Measurements from ENCODE around the gene CREB3L2. TPM values are rescaled to one million over a fixed set of nuclear protein-coding genes. Genes with fewer than 3 reads are reported as not detected.

CREB3L2 gene
- total RNA-seq, 1 experiment from 2014 or later: 60.6 TPM

DNA sequence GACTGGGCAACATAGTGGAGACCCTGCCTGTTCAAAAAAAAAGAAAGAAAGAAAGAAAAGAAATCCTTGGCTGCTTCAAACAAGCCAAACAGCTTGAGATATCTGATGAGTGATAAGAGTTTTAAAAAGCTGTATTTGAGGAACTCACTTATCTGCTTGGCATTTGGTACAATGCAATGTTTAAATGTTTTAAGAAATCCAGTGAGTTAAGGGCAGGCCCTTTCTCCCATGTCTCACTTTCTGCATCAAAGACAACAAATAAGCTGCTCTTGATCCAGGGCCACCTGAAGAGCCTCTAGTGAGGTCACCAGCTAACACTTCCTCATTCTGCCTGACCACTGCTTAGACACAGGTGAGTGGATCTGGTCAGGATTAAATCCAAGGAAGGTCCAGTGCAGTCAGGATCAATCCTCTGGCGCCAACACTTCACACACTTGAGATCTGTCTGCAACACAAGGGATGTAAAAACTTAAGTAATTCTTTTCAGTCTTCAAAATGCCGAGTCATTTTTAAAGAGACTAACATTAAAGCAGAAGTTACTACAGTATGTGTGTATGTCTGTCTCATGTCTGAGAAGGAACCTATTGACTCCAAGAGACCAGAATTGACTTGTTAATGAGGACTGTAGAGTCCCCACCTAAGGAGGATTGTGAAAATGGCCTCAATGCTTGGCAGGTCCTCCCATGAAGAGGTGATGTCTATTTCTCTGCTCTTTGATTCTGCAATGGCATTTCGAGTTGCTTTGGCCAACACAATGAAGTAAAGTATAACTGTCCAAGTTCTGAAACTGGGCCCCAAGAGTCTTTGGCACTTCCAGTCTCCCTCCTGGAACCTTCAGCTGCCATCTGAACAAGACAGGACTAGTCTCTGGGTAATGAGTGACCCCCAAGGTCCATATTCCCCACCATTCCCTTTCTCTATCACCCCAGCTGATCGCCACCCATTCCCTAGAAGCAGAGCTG, 43.1 kb downstream of the CREB3L2 start (continued):
- TF ChIP-seq, protein P1, sequence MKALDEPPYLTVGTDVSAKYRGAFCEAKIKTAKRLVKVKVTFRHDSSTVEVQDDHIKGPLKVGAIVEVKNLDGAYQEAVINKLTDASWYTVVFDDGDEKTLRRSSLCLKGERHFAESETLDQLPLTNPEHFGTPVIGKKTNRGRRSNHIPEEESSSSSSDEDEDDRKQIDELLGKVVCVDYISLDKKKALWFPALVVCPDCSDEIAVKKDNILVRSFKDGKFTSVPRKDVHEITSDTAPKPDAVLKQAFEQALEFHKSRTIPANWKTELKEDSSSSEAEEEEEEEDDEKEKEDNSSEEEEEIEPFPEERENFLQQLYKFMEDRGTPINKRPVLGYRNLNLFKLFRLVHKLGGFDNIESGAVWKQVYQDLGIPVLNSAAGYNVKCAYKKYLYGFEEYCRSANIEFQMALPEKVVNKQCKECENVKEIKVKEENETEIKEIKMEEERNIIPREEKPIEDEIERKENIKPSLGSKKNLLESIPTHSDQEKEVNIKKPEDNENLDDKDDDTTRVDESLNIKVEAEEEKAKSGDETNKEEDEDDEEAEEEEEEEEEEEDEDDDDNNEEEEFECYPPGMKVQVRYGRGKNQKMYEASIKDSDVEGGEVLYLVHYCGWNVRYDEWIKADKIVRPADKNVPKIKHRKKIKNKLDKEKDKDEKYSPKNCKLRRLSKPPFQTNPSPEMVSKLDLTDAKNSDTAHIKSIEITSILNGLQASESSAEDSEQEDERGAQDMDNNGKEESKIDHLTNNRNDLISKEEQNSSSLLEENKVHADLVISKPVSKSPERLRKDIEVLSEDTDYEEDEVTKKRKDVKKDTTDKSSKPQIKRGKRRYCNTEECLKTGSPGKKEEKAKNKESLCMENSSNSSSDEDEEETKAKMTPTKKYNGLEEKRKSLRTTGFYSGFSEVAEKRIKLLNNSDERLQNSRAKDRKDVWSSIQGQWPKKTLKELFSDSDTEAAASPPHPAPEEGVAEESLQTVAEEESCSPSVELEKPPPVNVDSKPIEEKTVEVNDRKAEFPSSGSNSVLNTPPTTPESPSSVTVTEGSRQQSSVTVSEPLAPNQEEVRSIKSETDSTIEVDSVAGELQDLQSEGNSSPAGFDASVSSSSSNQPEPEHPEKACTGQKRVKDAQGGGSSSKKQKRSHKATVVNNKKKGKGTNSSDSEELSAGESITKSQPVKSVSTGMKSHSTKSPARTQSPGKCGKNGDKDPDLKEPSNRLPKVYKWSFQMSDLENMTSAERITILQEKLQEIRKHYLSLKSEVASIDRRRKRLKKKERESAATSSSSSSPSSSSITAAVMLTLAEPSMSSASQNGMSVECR (CRISPR knock-in tag; IDR thresholded peaks at IDR 0.05; ENCODE audit: borderline replicate concordance): no peak
- TF ChIP-seq NR3C1 (CRISPR knock-in tag; conservative IDR thresholded peaks at IDR 0.05; ENCODE audit: low read depth): no peak

DNA sequence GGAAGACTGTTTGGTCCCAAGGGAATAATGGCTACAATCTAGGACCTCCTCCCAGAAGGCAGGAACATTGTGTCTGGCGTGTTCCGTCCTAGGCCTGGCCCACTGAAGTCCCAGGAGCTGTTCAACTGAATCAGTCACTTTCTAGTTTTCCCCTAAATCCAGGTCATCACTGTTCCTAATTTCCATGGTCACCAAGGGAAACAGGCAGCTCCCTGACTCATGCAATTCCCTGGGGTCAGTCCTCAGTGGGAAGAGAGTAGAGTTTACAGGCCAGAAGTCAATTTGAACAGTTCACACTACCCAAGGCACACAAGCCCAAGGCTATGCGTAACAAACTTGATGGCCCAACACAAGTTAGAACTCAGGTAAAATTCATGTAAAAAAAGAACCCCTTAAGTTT, 44.0 kb downstream of the CREB3L2 start:
- ChIA-PET POLR2A (no interaction called here), CTCF (no interaction called here)
- H3K27ac Mint-ChIP-seq: no peak overlapping the region
- peaks cover 26% of the 10 kb centered on the region for H3K36me3 Mint-ChIP-seq
- no peak for DNase-seq (ENCODE audit: low spot score)
- no peak overlapping the region for H3K4me3 Mint-ChIP-seq
- no peak for ATAC-seq
- TF ChIP-seq FOXJ3 (CRISPR knock-in tag; IDR thresholded peaks at IDR 0.05; ENCODE audit: borderline replicate concordance) (no peak), ZNF232 (CRISPR knock-in tag; IDR thresholded peaks at IDR 0.05) (no peak), NFE2L1 (CRISPR knock-in tag; IDR thresholded peaks at IDR 0.05) (no peak), NFYB (CRISPR knock-in tag; conservative IDR thresholded peaks at IDR 0.05; ENCODE audit: low read depth) (no peak), TCF7 (CRISPR knock-in tag; IDR thresholded peaks at IDR 0.05; ENCODE audit: low read depth) (no peak), FOXP1 (CRISPR knock-in tag; IDR thresholded peaks at IDR 0.05; ENCODE audit: borderline replicate concordance) (no peak), NR3C1 (CRISPR knock-in tag; conservative IDR thresholded peaks at IDR 0.05; ENCODE audit: low read depth) (no peak), ETV6 (CRISPR knock-in tag; IDR thresholded peaks at IDR 0.05) (no peak)
- TF ChIP-seq, protein P2, sequence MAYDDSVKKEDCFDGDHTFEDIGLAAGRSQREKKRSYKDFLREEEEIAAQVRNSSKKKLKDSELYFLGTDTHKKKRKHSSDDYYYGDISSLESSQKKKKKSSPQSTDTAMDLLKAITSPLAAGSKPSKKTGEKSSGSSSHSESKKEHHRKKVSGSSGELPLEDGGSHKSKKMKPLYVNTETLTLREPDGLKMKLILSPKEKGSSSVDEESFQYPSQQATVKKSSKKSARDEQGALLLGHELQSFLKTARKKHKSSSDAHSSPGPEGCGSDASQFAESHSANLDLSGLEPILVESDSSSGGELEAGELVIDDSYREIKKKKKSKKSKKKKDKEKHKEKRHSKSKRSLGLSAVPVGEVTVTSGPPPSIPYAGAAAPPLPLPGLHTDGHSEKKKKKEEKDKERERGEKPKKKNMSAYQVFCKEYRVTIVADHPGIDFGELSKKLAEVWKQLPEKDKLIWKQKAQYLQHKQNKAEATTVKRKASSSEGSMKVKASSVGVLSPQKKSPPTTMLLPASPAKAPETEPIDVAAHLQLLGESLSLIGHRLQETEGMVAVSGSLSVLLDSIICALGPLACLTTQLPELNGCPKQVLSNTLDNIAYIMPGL (CRISPR knock-in tag; IDR thresholded peaks at IDR 0.05): no peak
- TF ChIP-seq, protein P3, sequence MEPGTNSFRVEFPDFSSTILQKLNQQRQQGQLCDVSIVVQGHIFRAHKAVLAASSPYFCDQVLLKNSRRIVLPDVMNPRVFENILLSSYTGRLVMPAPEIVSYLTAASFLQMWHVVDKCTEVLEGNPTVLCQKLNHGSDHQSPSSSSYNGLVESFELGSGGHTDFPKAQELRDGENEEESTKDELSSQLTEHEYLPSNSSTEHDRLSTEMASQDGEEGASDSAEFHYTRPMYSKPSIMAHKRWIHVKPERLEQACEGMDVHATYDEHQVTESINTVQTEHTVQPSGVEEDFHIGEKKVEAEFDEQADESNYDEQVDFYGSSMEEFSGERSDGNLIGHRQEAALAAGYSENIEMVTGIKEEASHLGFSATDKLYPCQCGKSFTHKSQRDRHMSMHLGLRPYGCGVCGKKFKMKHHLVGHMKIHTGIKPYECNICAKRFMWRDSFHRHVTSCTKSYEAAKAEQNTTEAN (CRISPR knock-in tag; IDR thresholded peaks at IDR 0.05): no peak
- TF ChIP-seq, protein P1 (CRISPR knock-in tag; IDR thresholded peaks at IDR 0.05; ENCODE audit: borderline replicate concordance): no peak
- TF ChIP-seq, protein P4, sequence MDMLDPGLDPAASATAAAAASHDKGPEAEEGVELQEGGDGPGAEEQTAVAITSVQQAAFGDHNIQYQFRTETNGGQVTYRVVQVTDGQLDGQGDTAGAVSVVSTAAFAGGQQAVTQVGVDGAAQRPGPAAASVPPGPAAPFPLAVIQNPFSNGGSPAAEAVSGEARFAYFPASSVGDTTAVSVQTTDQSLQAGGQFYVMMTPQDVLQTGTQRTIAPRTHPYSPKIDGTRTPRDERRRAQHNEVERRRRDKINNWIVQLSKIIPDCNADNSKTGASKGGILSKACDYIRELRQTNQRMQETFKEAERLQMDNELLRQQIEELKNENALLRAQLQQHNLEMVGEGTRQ (CRISPR knock-in tag; IDR thresholded peaks at IDR 0.05): no peak
- H3K9me3 Mint-ChIP-seq: no peaks in the 10 kb centered on the region
- no peaks in the 10 kb centered on the region for H3K27me3 Mint-ChIP-seq (ENCODE audit: low read depth)
- peaks cover 71% of the 10 kb centered on the region for H3K4me1 Mint-ChIP-seq
